Measurements from ENCODE around the gene POLRMT. TPM values are rescaled to one million over a fixed set of nuclear protein-coding genes. Genes with fewer than 3 reads are reported as not detected.
A peak's percentile ranks its signal among the peaks of the same experiment; 100 is the strongest.
"Not testable (repeated sequence)": the region's sequence is repeated elsewhere in the genome, so short reads cannot be mapped to it uniquely, and the experiment has no call there.

Gene POLRMT
- total RNA-seq, 3 donors from 2014 or later, result 21.9 to 34.7 (median 28.2) TPM

DNA sequence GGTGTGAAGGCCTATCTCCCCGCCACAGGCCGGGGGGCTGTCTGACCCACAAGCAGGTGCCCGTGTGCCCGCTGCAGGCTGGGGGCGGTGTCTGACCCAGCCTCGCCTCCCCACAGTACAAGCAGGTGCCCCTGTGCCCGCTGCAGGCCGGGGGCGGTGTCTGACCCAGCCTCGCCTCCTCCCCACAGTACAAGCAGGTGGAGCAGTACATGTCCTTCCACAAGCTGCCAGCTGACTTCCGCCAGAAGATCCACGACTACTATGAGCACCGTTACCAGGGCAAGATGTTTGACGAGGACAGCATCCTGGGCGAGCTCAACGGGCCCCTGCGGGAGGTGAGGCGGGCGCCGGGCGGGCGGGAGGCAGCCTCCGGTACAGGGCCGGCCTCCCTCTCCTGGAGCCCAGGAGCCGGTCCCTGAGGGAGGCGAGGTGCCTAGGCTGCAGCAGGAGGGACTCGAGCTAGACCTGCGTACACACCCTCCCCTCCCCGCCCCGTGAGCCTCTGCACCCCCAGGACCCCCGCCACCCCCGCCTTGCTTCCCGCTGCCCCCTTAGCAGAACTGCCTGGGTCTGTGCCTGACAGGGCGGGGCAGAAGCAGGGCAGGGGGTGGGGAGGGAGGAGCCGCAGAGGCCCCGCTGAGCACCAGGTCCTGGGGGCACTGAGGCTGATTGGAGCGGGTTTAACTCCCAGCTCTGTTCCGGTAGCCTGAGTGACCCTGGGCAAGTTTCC is 23.1 kb downstream of the POLRMT start:
- H3K27me3 ChIP-seq, result no peaks in the 10 kb centered on the region
- intact Hi-C loops (cut with DNase I; ENCODE audit: low total_unique reads), result no loop called here
- no peaks in the 10 kb centered on the region for H3K36me3 ChIP-seq
- DNase-seq (ENCODE audit: low spot score in 2 of 2), result no peak
- TF ChIP-seq POLR2A (IDR thresholded peaks at IDR 0.05) (no peak), POLR2AphosphoS5 (IDR thresholded peaks at IDR 0.05) (no peak)
- H3K27ac ChIP-seq, result peak overlapping the region in 1 of 2 donors; percentile 68
- peaks cover 0 to 6% of the 10 kb centered on the region in 2 donors for H3K4me1 ChIP-seq
- H3K9me3 ChIP-seq, result no peaks in the 10 kb centered on the region
- peak overlapping the region; percentile 19 to 61 (median 39) for H3K4me3 ChIP-seq

DNA sequence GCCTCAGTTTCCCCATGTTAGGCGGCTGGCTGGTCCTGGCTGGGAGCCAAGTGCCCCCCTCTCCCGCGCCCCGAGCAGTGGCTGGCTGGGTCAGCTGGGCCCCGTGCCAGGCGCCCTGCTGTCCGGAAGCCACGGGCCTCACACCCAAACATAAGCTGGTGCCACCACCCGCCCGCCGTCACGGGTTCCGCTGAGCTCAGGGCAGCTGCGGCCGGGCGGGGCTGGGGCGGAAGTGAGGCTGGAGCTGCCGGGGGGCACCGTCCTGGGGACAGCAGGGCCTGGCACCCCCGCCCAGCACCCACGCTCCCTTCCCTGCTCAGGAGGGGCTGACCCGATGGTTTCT is 24.4 kb downstream of the POLRMT start:
- no peak overlapping the region for H3K4me3 ChIP-seq
- TF ChIP-seq POLR2AphosphoS5 (IDR thresholded peaks at IDR 0.05) (no peak), POLR2A (IDR thresholded peaks at IDR 0.05) (no peak)
- TF ChIP-seq, protein P1, sequence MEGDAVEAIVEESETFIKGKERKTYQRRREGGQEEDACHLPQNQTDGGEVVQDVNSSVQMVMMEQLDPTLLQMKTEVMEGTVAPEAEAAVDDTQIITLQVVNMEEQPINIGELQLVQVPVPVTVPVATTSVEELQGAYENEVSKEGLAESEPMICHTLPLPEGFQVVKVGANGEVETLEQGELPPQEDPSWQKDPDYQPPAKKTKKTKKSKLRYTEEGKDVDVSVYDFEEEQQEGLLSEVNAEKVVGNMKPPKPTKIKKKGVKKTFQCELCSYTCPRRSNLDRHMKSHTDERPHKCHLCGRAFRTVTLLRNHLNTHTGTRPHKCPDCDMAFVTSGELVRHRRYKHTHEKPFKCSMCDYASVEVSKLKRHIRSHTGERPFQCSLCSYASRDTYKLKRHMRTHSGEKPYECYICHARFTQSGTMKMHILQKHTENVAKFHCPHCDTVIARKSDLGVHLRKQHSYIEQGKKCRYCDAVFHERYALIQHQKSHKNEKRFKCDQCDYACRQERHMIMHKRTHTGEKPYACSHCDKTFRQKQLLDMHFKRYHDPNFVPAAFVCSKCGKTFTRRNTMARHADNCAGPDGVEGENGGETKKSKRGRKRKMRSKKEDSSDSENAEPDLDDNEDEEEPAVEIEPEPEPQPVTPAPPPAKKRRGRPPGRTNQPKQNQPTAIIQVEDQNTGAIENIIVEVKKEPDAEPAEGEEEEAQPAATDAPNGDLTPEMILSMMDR (IDR thresholded peaks at IDR 0.05), result no peak

DNA sequence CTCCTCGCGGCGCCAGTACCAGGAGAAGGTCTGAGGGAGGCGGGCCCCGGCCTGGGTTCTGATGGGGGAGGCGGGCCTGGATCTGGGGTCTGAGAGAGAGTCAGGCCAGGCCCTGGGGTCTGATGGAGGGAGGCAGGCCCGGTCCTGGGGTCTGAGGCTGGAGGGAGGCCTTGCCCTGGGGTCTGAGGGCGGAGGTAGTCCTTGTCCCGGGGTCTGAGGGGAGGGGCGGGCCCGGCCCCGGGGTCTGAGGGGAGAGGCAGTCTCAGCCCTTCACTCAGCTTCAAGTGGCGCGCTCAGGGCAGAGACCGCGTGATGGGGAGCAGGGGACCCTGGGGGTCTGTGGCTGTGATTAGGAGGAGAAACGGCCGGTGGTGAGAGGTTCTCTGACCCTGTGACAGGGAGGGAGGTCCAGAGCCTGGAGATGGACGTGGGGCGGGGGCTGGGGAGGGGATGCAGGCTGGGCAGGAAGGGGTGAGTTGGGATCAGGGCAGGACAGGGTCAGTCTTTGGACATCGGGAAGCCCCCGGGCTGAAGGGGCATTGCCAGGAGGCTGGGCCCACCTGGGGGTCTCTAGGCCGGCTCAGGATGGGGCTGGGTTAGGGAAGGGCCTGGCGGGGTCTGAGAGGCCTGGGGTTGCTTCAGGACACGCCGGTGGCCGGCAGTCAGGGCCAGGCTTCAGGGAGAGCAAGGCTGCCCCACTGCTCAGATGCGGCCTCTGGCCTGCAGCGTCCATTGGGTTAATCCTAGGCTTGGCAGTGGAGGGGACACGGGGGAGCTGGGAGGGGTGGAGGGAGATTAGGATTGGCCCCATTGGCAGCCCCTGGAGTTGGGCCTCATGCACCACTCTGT is 25.0 kb downstream of the POLRMT start:
- TF ChIP-seq POLR2AphosphoS5 (IDR thresholded peaks at IDR 0.05) (no peak), POLR2A (IDR thresholded peaks at IDR 0.05) (no peak)
- TF ChIP-seq, protein P1 (IDR thresholded peaks at IDR 0.05), result no peak
- Histone ChIP-seq H3K9me3 (no peaks in the 10 kb centered on the region), H3K36me3 (no peaks in the 10 kb centered on the region), H3K4me3 (no peak overlapping the region), H3K4me1 (peaks cover 0 to 6% of the 10 kb centered on the region in 2 donors), H3K27ac (no peak overlapping the region), H3K27me3 (no peaks in the 10 kb centered on the region)
- intact Hi-C loops (cut with DNase I; ENCODE audit: low total_unique reads), result no loop called here
- no peak for DNase-seq (ENCODE audit: low spot score in 2 of 2)

More for the DNA sequence above, 24.4 kb downstream of the POLRMT start:
- Histone ChIP-seq H3K4me1 (peaks cover 0 to 6% of the 10 kb centered on the region in 2 donors), H3K9me3 (no peaks in the 10 kb centered on the region), H3K27me3 (no peaks in the 10 kb centered on the region), H3K36me3 (no peaks in the 10 kb centered on the region), H3K27ac (no peak overlapping the region)
- DNase-seq (ENCODE audit: low spot score in 2 of 2), result no peak
- intact Hi-C loops (cut with DNase I; ENCODE audit: low total_unique reads), result no loop called here

DNA sequence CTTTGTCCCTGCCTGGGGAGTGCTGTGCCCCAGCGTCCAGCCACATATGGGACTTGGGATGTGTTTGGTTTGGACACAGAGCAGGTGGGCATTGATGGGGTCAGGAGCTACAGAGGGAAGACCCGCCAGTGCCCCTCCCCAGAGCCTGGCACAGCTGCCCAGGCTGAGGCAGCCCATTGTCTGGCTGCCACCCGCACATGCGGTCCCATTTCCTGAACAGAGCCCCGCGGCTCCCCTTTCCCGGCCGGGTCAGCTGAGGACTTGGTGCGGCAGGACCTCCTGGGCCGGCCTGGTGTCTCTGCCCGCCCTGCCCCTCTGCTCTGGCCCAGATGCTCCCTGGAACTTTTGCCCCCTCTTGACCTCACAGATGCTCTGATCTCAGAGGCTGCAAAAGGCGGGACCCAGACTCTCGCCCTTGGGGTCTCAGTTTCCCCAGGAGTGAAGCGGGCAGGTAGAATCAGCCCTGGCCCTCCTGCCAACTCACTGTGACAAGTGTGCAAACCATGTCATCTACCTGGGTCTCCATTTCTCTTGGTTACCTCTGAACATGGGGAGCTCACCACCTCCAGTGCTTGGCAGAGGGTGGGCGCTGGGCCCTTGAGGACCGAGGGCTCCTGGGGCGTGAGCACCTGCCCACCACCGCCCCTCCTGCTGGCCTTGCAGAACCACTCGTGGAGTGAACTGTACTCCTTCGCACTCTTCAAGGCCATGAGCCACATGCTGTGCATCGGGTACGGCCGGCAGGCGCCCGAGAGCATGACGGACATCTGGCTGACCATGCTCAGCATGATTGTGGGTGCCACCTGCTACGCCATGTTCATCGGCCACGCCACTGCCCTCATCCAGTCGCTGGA is 25.8 kb downstream of the POLRMT start:
- TF ChIP-seq POLR2A (IDR thresholded peaks at IDR 0.05), result no peak
- no peak for TF ChIP-seq POLR2AphosphoS5 (IDR thresholded peaks at IDR 0.05)
- TF ChIP-seq, protein P1 (IDR thresholded peaks at IDR 0.05), result no peak
- no peaks in the 10 kb centered on the region for H3K36me3 ChIP-seq
- H3K4me3 ChIP-seq, result no peak overlapping the region
- H3K27me3 ChIP-seq, result no peaks in the 10 kb centered on the region
- H3K9me3 ChIP-seq, result no peaks in the 10 kb centered on the region
- intact Hi-C loops (cut with DNase I; ENCODE audit: low total_unique reads), result no loop called here
- DNase-seq (ENCODE audit: low spot score in 2 of 2), result no peak
- no peak overlapping the region for H3K27ac ChIP-seq
- peaks cover 0 to 6% of the 10 kb centered on the region in 2 donors for H3K4me1 ChIP-seq

DNA sequence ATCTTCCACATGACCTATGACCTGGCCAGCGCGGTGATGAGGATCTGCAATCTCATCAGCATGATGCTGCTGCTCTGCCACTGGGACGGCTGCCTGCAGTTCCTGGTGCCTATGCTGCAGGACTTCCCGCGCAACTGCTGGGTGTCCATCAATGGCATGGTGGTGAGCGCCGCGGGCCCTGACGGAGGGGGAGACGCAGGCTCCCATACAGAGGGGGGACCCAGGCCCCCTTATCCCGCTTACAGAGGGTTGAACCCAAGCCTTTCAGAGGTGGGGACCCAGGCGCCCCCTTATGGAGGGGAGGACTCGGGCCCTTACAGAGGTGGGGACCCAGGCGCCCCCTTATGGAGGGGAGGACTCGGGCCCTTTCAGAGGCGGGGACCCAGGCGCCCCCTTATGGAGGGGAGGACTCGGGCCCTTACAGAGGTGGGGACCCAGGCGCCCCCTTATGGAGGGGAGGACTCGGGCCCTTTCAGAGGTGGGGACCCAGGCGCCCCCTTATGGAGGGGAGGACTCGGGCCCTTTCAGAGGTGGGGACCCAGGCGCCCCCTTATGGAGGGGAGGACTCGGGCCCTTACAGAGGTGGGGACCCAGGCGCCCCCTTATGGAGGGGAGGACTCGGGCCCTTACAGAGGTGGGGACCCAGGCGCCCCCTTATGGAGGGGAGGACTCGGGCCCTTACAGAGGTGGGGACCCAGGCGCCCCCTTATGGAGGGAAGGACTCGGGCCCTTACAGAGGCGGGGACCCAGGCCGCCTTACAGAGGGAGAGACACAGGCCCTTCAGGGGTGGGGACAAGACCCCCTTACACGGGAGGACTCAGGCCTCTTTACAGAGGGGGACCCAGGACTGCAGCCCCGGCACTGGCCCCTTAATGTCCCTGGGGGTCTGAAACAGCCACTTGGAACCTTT is 28.0 kb downstream of the POLRMT start:
- DNase-seq (ENCODE audit: low spot score in 2 of 2); H3K36me3 ChIP-seq; H3K4me3 ChIP-seq; H3K9me3 ChIP-seq; H3K4me1 ChIP-seq; H3K27me3 ChIP-seq; H3K27ac ChIP-seq; intact Hi-C loops (cut with DNase I; ENCODE audit: low total_unique reads): not testable (repeated sequence)

All from breast epithelium (tissue), 4 donors.